ENCODE results near the gene NPIPB2.

DNA sequence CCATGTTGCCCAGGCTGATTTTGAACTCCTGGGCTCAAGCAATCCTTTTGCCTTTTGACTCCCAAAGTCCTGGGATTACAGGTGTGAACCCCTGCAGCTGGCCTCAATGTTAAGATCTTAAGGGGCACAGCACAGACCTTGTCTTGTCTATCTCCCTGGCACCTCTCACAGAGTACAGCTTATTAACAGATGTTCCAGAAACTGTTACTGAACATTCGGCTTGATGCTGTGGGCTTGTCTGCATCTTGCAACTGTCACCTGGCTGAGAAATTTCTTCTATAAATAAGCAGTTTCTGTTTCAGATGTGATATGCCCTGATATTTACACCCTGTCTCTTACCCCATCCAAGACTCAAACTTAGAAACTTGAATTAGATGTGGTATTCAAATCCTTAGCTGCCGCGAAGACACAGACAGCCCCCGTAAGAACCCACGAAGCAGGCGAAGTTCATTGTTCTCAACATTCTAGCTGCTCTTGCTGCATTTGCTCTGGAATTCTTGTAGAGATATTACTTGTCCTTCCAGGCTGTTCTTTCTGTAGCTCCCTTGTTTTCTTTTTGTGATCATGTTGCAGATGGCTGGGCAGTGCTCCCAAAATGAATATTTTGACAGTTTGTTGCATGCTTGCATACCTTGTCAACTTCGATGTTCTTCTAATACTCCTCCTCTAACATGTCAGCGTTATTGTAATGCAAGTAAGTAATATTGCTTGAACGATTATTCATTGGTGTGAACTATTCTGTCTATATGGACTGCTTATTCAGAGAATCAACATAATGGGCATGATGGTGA is 23.1 kb upstream of the NPIPB2 start, which contains the start of gene TNFRSF17:
- TF ChIP-seq POLR2A (IDR thresholded peaks at IDR 0.05) (no peak), POLR2AphosphoS5 (IDR thresholded peaks at IDR 0.05) (no peak)
- TF ChIP-seq, protein P1, sequence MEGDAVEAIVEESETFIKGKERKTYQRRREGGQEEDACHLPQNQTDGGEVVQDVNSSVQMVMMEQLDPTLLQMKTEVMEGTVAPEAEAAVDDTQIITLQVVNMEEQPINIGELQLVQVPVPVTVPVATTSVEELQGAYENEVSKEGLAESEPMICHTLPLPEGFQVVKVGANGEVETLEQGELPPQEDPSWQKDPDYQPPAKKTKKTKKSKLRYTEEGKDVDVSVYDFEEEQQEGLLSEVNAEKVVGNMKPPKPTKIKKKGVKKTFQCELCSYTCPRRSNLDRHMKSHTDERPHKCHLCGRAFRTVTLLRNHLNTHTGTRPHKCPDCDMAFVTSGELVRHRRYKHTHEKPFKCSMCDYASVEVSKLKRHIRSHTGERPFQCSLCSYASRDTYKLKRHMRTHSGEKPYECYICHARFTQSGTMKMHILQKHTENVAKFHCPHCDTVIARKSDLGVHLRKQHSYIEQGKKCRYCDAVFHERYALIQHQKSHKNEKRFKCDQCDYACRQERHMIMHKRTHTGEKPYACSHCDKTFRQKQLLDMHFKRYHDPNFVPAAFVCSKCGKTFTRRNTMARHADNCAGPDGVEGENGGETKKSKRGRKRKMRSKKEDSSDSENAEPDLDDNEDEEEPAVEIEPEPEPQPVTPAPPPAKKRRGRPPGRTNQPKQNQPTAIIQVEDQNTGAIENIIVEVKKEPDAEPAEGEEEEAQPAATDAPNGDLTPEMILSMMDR (IDR thresholded peaks at IDR 0.05) = no peak
